Bone marrow (tissue), 2 donors: Measurements from ENCODE around the gene HBA1.
"Not testable (repeated sequence)": the region's sequence is repeated elsewhere in the genome, so short reads cannot be mapped to it uniquely, and the experiment has no call there.

ENCODE experiments used
- DNase-seq, 2 donors: peaks; one replicate each; lab custom pipeline; 2025; lab: John Stamatoyannopoulos, UW

The HBA1 gene

DNA sequence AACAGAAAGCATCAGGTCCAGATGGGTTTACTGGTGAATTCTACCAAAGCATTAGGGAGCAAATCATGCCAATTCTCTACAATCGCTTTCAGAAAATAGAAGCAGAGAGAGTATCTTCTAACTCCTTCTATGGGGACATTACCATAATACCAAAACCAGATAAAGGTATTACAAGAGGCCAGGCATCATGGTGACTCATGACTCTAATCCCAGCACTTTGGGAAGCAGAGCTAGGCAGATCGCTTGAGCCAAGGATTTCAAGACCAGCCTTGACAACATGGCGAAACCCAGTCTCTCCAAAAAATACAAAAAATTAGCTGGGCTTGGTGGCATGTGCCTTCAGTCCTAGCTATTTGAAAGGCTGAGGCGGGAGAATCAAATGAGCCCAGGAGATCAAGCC is 26.8 kb downstream of the HBA1 start:
- no peak for DNase-seq

DNA sequence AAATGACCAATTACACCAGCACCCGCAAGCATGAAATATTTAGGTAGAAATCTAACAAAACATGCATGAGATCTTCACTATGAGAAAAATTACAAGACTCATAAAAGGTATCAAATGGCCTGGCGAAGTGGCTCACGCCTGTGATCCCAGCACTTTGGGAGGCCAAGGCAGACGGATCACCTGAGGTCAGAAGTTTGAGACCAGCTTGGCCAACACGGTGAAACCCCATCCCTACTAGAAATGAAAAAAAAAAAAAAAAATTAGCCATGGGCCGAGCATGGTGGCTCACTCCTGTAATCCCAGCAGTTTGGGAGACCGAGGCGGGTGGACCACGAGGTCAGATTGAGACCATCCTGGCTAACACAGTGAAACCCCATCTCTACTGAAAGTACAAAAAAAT is 27.6 kb downstream of the HBA1 start:
- DNase-seq: not testable (repeated sequence)

DNA sequence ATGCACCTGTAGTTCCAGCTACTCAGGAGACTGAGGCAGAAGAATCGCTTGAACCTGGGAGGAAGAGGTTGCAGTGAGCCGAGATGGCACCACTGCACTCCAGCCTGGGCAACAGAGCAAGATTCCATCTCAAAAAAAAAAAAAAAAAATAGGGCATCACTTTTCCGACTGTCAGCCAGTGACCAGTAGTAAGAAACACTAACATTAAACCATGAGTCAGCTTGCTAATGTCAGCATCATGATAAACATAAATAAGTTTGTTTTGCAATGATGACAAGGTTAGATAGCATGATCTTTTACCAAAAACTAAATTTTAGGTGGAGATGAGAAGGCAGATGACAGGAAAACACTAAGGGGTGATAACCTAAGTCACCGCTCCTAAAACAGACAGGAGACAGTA is 32.9 kb downstream of the HBA1 start:
- not testable (repeated sequence) for DNase-seq

DNA sequence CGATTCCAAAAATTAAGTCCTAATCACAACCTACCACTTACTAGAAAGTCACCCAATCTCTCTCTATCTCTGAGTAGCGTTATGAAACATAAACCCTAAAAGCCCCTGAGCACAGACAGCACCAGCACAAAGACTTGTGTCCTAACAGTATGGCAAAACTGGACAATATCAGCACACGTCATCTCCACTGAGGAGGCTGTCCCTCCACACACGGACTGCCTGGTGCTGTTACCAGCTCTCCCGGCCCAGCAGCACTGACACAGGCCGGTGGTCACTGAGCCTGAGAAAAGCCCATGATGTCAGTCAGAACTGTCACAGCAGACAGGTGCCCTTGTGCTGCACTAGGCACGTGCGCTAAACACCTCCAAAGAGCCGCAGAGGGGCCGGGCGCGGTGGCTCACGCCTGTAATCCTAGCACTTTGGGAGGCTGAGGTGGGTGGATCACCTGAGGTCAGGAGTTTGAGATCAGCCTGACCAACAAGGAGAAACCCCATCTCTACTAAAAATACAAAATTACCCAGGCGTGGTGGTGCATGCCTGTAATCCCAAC is 35.2 kb downstream of the HBA1 start:
- DNase-seq: not testable (repeated sequence)

DNA sequence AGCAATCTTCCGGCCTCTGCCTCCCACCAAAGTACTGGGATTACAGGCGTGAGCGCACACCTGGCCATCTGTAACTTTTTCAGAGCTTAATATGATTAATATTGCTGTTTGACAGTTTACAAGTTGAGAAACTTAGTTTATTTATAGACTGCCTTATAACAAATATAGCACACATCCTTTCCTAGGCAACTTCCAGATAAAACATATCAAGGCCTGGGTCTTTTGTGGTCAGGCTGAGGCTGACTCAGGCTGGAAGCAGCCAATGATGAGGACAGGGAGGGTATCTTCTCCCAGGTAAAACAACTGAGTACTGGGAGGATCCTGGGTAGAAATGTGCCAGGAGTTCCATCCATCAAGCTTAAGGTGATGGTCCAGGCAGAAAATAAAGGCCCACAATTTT is 36.5 kb downstream of the HBA1 start:
- no peak for DNase-seq

DNA sequence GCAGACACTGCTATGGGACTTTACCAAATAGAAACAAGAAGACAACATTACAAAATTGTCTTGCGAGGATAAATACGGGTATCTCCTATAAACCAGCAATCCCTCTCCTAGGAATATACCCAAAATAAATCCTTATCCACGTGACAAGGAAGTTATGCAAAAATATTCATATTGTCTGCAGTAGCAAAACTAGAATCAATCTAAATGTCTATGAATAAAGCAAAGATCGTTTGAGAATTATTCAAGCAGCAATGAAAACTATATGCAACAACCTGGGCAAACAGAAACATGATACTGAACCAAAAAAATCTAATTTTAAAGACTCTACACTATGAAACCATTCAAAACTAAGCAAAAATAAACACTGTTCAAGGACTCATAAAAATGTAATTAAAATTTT is 43.5 kb downstream of the HBA1 start:
- DNase-seq: no peak
